K562 (cell line): ENCODE measurements around the gene HPCA. TPM values are rescaled to one million over a fixed set of nuclear protein-coding genes. Genes with fewer than 3 reads are reported as not detected.

ENCODE experiments used
- BRD9 ChIP-seq: fragments of 450-650 bp; IDR thresholded peaks from 2 replicates; pipeline ENCODE4 v1.6.1; 2018; ENCODE audit warnings: low read depth; ENCODE audit not compliant: partially characterized antibody
- C11orf30 ChIP-seq: fragments of 450-650 bp; IDR thresholded peaks from 2 replicates; pipeline ENCODE4 v1.6.1; 2016; ENCODE audit warnings: low read depth, mild to moderate bottlenecking
- CBX8 ChIP-seq: fragments of 200-600 bp; sonication (generic); IDR thresholded peaks from 2 replicates; pipeline ENCODE4 v1.6.1; 2012; ENCODE audit warnings: borderline replicate concordance, mixed run types, low read depth, mild to moderate bottlenecking, moderate library complexity, mixed read lengths, low read length, control low read depth, inconsistent platforms; ENCODE audit not compliant: poor library complexity, severe bottlenecking; ENCODE audit errors: extremely low read depth
- ERF ChIP-seq: fragments of 450-650 bp; formaldehyde crosslinking; IDR thresholded peaks from 2 replicates; pipeline ENCODE4 v1.4.0; 2020; ENCODE audit warnings: mild to moderate bottlenecking, mixed read lengths
- HIVEP1 ChIP-seq: fragments of 250-450 bp; sonication (Bioruptor Pico); IDR thresholded peaks from 2 replicates; pipeline ENCODE4 v1.4.0; 2020; ENCODE audit warnings: mild to moderate bottlenecking
- JUND ChIP-seq, 2 experiments: IDR thresholded peaks; 2 replicates in 1 of 2; 3 replicates in 1 of 2; pipeline ENCODE4 v1.6.1; 2011; ENCODE audit warnings: borderline replicate concordance in 2 of 2, low read depth in 2 of 2, low read length in 2 of 2, improper control_type of control experiment in 1 of 2, missing biosample characterization in 1 of 2, missing genetic modification characterization in 1 of 2, missing genetic modification reagents in 1 of 2
- NFE2 ChIP-seq: IDR thresholded peaks from 2 replicates; pipeline ENCODE4 v1.6.1; 2014; ENCODE audit warnings: antibody characterized with exemption, low read depth
- NFIC ChIP-seq: fragments of 450-650 bp; IDR thresholded peaks from 2 replicates; pipeline ENCODE4 v1.6.1; 2017; ENCODE audit warnings: mild to moderate bottlenecking, inconsistent platforms
- NR2C1 ChIP-seq, 2 experiments: fragments of 450-650 bp; IDR thresholded peaks; 2 replicates each; pipeline ENCODE4 v1.6.1; 2017; ENCODE audit warnings: mild to moderate bottlenecking in 2 of 2, antibody characterized with exemption in 1 of 2, inconsistent platforms in 1 of 2, missing compliant biosample characterization in 1 of 2, missing genetic modification characterization in 1 of 2
- POLR2AphosphoS2 ChIP-seq: IDR thresholded peaks from 2 replicates; pipeline ENCODE4 v1.6.1; 2012; ENCODE audit warnings: low read length, improper control_type of control experiment
- RNF2 ChIP-seq: sonication (generic); IDR thresholded peaks from 2 replicates; pipeline ENCODE4 v1.6.1; 2016
- SMAD1 ChIP-seq: fragments of 150-350 bp; IDR thresholded peaks from 2 replicates; pipeline ENCODE4 v1.6.1; 2014; ENCODE audit warnings: low read length, low read depth; ENCODE audit not compliant: partially characterized antibody
- SMARCC2 ChIP-seq: fragments of 450-650 bp; IDR thresholded peaks from 2 replicates; pipeline ENCODE4 v1.6.1; 2017; ENCODE audit warnings: antibody characterized with exemption, moderate library complexity, mild to moderate bottlenecking, low read depth
- YY1 ChIP-seq, 3 experiments: IDR thresholded peaks; 2 replicates each; pipeline ENCODE4 v1.6.1; 2011; ENCODE audit warnings: low read length in 2 of 3, mild to moderate bottlenecking in 2 of 3, moderate library complexity in 2 of 3, borderline replicate concordance in 1 of 3, control low read depth in 1 of 3, low read depth in 1 of 3; ENCODE audit not compliant: insufficient read depth in 3 of 3, insufficient replicate concordance in 2 of 3, control insufficient read depth in 1 of 3, insufficient read length in 1 of 3; ENCODE audit errors: extremely low read depth in 1 of 3
- ZKSCAN3 ChIP-seq: fragments of 250-450 bp; sonication (Bioruptor Pico); IDR thresholded peaks from 2 replicates; pipeline ENCODE4 v1.4.0; 2020
- ZNF41 ChIP-seq: fragments of 250-450 bp; sonication (Bioruptor Pico); conservative IDR thresholded peaks from 2 replicates; pipeline ENCODE4 v1.4.0; 2020; ENCODE audit warnings: mild to moderate bottlenecking
- ZNF76 ChIP-seq: fragments of 250-450 bp; sonication (Bioruptor Pico); IDR thresholded peaks from 2 replicates; pipeline ENCODE4 v1.4.0; 2020; ENCODE audit warnings: mild to moderate bottlenecking, moderate library complexity, borderline replicate concordance
- polyA plus RNA-seq, 8 experiments: library from polyadenylated mRNA; depleted of rRNA in 4 of 8; stranded (reverse) in 5 of 8; unstranded in 3 of 8; fragments of >200 nt; fragmentation: Nextera tagmentation in 2 of 8; fragmentation: Illumina TruSeq in 1 of 8; extraction: Ambion mirVana in 2 of 8; extraction: Trizol in 1 of 8; gene quantifications; 2 replicates each; pipeline versions ENCODE4 v1.2.1 to v1.2.3, GENCODE V29; 2011 to 2014; ENCODE audit warnings: inconsistent platforms in 1 of 8, missing spikeins in 1 of 8
- total RNA-seq, 7 experiments: library from RNA; depleted of rRNA in 6 of 7; stranded (reverse); fragments of >200 nt in 6 of 7; fragmentation: Illumina TruSeq in 2 of 7; extraction: Trizol in 2 of 7; gene quantifications; 2 replicates each; pipeline versions ENCODE4 v1.2.1 to v1.2.3, GENCODE V29; 2011 to 2021; ENCODE audit warnings: low replicate concordance in 1 of 7
- TF ChIP-seq, protein P1 (sequence below): fragments of 450-650 bp; IDR thresholded peaks from one replicate; pipeline ENCODE4 v1.6.1; 2018; ENCODE audit warnings: mild to moderate bottlenecking, moderate library complexity; ENCODE audit not compliant: partially characterized antibody
- TF ChIP-seq, protein P2 (sequence below): sonication (generic); formaldehyde crosslinking; IDR thresholded peaks from 2 replicates; pipeline ENCODE4 v1.9.0; 2022; ENCODE audit warnings: mild to moderate bottlenecking, missing genetic modification reagents
- TF ChIP-seq, protein P3 (sequence below): fragments of 250-450 bp; sonication (Bioruptor Pico); IDR thresholded peaks from 2 replicates; pipeline ENCODE4 v1.5.0; 2020; ENCODE audit warnings: mild to moderate bottlenecking, borderline replicate concordance

HPCA gene
- total and polyA plus RNA-seq, 9 of the 15 experiments (the other 6 are each of a cell fraction or from before 2014, with no cell fraction given) = not detected

DNA sequence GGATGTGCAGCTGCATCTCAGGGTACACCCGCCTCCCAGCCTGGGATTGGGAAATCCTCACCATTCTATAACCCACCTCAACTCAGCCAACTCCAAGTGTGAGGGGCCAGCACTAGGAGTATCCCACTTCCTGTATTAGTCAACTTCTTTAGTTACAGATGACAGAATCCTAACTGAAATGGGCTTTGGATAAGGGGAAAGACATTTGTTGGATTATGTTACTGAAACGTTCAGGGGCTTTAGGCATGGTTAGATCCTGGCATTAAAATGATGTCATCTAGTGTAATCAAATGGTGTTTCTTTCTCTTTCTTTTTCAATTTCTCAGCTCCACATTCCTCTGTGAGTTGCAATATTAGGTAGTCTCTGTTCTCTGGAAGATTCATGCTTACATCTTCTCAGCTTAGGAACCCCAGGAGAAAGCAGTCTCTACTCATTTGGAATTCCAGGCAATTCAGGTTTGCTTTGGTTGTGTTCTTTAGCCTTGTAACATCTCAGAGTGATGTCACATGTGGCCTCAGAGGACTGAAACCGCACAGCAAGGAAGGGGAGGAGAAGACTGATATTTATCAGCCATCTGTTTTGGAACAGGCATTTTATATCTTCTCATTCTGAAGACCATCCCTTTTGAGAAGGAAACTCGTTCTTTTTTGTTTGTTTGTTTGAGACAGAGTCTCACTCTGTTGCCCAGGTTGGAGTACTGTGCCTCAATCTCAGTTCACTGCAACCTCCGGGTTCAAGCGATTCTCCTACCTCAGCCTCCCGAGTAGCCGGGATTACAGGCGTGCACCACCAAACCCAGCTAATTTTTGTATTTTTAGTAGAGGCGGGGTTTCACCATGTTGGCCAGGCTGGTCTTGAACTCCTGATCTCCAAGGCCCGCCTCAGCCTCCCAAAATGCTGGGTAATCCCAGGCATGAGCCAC, 33.8 kb downstream of the HPCA start (continued):
- TF ChIP-seq, protein P1, sequence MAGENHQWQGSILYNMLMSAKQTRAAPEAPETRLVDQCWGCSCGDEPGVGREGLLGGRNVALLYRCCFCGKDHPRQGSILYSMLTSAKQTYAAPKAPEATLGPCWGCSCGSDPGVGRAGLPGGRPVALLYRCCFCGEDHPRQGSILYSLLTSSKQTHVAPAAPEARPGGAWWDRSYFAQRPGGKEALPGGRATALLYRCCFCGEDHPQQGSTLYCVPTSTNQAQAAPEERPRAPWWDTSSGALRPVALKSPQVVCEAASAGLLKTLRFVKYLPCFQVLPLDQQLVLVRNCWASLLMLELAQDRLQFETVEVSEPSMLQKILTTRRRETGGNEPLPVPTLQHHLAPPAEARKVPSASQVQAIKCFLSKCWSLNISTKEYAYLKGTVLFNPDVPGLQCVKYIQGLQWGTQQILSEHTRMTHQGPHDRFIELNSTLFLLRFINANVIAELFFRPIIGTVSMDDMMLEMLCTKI = no peak
- no peak for TF ChIP-seq RNF2
- no peak for TF ChIP-seq HIVEP1 (CRISPR knock-in tag)
- TF ChIP-seq ZNF41 = no peak
- no peak for TF ChIP-seq CBX8
- no peak for TF ChIP-seq YY1 (IDR thresholded peaks at IDR 0.05; ENCODE audit: borderline replicate concordance in 1 of 3, control insufficient read depth in 1 of 3, extremely low read depth in 1 of 3, insufficient read depth in 3 of 3, insufficient read length in 1 of 3, insufficient replicate concordance in 2 of 3, low read depth in 1 of 3, low read length in 2 of 3)
- no peak for TF ChIP-seq SMAD1
- no peak for TF ChIP-seq C11orf30
- TF ChIP-seq ZKSCAN3 (CRISPR knock-in tag) = no peak
- TF ChIP-seq, protein P2, sequence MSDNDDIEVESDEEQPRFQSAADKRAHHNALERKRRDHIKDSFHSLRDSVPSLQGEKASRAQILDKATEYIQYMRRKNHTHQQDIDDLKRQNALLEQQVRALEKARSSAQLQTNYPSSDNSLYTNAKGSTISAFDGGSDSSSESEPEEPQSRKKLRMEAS (CRISPR knock-in tag) = no peak
- TF ChIP-seq, protein P3, sequence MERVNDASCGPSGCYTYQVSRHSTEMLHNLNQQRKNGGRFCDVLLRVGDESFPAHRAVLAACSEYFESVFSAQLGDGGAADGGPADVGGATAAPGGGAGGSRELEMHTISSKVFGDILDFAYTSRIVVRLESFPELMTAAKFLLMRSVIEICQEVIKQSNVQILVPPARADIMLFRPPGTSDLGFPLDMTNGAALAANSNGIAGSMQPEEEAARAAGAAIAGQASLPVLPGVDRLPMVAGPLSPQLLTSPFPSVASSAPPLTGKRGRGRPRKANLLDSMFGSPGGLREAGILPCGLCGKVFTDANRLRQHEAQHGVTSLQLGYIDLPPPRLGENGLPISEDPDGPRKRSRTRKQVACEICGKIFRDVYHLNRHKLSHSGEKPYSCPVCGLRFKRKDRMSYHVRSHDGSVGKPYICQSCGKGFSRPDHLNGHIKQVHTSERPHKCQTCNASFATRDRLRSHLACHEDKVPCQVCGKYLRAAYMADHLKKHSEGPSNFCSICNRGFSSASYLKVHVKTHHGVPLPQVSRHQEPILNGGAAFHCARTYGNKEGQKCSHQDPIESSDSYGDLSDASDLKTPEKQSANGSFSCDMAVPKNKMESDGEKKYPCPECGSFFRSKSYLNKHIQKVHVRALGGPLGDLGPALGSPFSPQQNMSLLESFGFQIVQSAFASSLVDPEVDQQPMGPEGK (CRISPR knock-in tag) = peak; percentile 17; the same call in 1 of the 2 replicates
- TF ChIP-seq JUND (IDR thresholded peaks at IDR 0.05; ENCODE audit: borderline replicate concordance, low read depth, low read length) = peak; percentile 33; the same call in 1 of the 2 replicates
- TF ChIP-seq JUND (tag; IDR thresholded peaks at IDR 0.05; ENCODE audit: borderline replicate concordance, low read depth, low read length) = peak; percentile 68; the same call in 2 of the 3 replicates
- no peak for TF ChIP-seq NR2C1 (IDR thresholded peaks at IDR 0.05)
- TF ChIP-seq NR2C1 (tag; IDR thresholded peaks at IDR 0.05) = no peak
- TF ChIP-seq SMARCC2 = no peak; the same call in 1 of the 2 replicates
- TF ChIP-seq ZNF76 = no peak; the same call in 1 of the 2 replicates
- TF ChIP-seq NFIC = no peak
- TF ChIP-seq POLR2AphosphoS2 = no peak
- no peak for TF ChIP-seq NFE2
- no peak for TF ChIP-seq ERF (CRISPR knock-in tag)
- no peak for TF ChIP-seq BRD9
